Measurements from ENCODE around the gene EBF3.

Gene EBF3

DNA sequence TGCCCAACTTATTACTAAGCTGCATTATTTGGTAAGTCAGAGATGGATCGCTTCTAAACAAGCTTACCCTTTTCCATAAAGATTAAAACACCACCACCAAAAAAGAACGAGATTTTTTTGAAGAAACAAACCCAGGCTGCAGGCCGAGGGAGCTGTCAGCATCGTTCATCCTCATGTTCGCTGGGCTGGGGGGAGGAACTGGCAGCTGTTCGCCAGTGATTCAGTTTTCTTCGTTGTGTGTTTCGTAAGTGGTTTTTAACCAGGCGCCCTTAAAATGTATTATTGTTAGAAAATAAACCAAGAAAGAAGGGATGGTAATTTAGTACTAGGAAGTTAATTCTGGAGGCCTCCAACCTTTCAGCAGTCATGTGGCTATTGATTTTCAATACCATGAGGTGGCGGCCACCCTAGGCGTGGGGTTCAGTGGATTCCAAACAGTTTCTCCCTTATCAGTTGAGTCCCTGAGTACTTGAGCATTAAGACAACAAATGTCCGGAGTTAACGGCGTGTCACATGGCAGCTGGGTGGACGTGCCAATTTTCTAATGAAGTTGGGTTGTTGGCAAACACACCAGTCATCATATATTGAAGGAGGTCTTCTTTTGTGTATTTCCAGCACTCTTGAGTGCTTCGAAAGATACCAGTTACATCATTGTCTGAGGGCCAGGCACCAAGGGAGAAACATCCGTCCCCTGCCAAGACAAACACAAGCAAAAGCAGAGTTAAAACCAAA is 173.2 kb downstream of the EBF3 start:
- DNase-seq = no peak

DNA sequence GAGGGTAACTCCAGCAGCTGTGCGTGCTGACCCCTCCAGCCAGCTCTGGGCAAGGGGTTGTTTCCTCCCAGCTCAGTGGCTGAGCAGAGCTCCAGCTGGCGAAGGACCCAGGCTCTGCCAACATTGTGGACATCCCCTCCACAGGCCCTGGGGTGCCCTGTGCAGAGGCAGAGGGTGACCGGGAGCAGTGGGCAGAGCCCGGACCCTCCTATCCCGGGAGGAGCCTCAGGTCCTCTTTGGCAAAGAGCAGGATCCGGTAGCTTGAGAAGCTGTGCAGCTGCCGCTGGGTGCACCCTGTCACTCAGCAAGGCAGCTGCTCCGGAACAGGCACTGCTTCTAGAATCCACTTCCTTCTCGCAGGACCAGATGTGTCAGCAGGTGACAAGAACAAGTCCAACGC is 175.9 kb downstream of the EBF3 start:
- no peak for DNase-seq

DNA sequence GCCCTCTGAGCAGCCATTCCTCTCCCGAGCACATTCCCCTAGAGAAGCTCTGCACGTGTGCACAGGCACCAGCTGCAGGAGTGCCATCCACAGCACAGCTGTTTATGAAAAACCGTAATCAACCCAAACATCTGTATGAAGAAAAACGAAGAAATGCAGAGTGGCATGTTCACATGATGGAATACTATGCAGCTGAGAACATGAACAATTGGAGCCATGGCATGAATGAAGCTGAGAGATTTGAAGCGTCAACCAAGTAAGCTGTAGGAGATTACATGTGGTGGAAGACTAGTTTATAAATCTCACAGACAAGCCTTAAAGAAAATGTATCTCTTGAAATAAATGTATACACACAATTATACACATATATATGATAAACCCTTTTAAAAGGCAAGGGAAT is 176.5 kb downstream of the EBF3 start:
- DNase-seq = no peak

DNA sequence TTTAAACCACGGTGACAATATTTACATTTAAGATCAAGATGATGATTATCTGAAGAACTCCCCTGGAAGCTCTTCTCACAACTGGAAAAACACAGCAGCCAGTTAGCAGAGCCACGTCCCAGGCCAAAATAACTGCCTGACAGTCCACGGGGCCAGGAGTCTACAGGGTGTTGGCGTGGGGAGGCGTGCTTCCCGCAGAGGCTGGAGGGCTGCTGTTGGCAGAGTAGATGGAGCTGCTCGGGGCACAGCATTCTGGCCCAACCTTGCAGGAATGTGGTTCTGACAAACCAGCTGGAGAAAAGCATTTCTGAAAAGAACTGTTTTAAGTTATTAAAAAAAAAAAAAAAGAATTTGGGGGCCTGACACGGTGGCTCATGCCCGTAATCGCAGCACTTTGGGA is 177.9 kb downstream of the EBF3 start:
- DNase-seq = no peak

DNA sequence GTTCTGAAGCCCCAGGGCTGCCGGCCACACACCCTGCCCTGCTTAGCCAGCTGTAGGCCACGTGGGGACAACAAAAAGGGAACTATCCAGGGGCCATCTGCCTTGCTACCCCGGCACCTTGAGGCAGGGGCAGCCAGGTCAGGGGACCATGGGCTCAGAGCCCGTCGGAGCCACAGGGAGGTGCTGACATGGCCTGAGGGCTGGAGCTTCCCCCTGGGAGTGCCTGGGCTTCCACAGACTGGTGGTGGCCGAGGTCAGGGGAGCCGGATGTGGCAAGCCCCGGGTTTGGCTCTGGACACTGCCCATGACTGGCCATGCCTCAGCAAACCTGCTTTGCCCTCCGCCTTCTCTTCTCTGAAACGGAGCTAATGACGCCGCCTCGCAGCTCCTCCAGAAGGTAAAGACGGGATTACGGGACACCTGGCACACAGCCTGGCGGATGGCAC is 178.5 kb downstream of the EBF3 start:
- DNase-seq = no peak
